ENCODE results near the gene CTSW.
A peak's percentile ranks its signal among the peaks of the same experiment; 100 is the strongest.

Gene CTSW

DNA sequence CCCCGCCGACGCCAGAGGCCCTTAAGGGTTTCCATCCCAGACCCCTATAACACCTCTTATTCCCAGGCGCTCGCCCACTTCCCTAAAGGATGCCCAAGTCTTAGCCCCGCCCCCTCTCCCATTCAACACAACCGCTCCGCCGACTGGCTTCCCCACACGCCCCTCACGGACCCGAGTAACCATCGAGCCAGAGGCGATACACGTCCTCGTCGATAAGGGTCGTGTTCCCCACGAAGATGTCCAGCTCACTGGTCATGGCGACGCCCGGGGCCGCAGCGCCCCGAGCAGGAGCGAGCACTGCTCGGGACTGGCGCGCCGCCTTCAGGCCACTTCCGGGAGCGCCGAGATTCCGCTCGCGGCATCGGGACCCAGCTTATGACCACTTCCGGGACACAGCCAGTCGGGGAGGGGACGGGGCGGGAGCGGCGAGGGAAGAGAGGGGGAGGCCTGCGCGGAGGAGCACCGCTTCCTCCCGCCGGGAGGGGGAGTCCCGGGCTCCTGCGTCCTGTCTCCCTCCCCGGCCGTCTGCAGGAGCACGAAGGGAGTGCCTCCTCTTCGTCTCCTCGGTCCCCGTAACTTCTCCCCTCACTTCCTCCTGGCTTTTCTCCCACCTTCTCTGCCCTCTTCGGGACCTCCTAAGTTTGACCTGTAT is 8.7 kb downstream of the CTSW start, which contains the start of gene FIBP:
Gene FIBP (minus strand): TSS at position 309 of the 652 bp plus-strand sequence. CDS start 53 bp downstream, at position 256.
- Histone ChIP-seq H3K9me2 (replicated peaks; ENCODE audit: insufficient read depth, low read length) (no peaks in the 10 kb centered on the region), H3K79me2 (ENCODE audit: insufficient read depth, low read length) (peaks cover 18% of the 10 kb centered on the region), H3K4me2 (ENCODE audit: low read depth, low read length, poor library complexity, severe bottlenecking) (peak within 1 kb of the TSS; percentile 93), H2AFZ (ENCODE audit: low read depth, low read length, severe bottlenecking) (peak within 1 kb of the TSS; percentile 49), H3F3A (ENCODE audit: insufficient read depth) (peaks cover 36% of the 10 kb centered on the region), H3K27ac (ENCODE audit: low read depth, low read length) (peak within 1 kb of the TSS; percentile 53), H3K36me3 (ENCODE audit: low read length) (no peaks in the 10 kb centered on the region), H3K9me3 (ENCODE audit: insufficient read depth, low read length) (no peaks in the 10 kb centered on the region), H3K9ac (ENCODE audit: low read length) (peak within 1 kb of the TSS; percentile 93), H4K20me1 (ENCODE audit: low read depth, low read length) (no peaks in the 10 kb centered on the region), H3K27me3 (ENCODE audit: low read length) (no peaks in the 10 kb centered on the region), H3K4me3 (ENCODE audit: insufficient read depth, low read length, poor library complexity, severe bottlenecking) (peak within 1 kb of the TSS; percentile 66)
- TF ChIP-seq, protein P1, sequence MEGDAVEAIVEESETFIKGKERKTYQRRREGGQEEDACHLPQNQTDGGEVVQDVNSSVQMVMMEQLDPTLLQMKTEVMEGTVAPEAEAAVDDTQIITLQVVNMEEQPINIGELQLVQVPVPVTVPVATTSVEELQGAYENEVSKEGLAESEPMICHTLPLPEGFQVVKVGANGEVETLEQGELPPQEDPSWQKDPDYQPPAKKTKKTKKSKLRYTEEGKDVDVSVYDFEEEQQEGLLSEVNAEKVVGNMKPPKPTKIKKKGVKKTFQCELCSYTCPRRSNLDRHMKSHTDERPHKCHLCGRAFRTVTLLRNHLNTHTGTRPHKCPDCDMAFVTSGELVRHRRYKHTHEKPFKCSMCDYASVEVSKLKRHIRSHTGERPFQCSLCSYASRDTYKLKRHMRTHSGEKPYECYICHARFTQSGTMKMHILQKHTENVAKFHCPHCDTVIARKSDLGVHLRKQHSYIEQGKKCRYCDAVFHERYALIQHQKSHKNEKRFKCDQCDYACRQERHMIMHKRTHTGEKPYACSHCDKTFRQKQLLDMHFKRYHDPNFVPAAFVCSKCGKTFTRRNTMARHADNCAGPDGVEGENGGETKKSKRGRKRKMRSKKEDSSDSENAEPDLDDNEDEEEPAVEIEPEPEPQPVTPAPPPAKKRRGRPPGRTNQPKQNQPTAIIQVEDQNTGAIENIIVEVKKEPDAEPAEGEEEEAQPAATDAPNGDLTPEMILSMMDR (IDR thresholded peaks at IDR 0.05; ENCODE audit: insufficient read depth, low read length, poor library complexity, severe bottlenecking) = peak; percentile 66
- TF ChIP-seq EZH2phosphoT487 (conservative IDR thresholded peaks at IDR 0.05; ENCODE audit: low read length) = no peak

DNA sequence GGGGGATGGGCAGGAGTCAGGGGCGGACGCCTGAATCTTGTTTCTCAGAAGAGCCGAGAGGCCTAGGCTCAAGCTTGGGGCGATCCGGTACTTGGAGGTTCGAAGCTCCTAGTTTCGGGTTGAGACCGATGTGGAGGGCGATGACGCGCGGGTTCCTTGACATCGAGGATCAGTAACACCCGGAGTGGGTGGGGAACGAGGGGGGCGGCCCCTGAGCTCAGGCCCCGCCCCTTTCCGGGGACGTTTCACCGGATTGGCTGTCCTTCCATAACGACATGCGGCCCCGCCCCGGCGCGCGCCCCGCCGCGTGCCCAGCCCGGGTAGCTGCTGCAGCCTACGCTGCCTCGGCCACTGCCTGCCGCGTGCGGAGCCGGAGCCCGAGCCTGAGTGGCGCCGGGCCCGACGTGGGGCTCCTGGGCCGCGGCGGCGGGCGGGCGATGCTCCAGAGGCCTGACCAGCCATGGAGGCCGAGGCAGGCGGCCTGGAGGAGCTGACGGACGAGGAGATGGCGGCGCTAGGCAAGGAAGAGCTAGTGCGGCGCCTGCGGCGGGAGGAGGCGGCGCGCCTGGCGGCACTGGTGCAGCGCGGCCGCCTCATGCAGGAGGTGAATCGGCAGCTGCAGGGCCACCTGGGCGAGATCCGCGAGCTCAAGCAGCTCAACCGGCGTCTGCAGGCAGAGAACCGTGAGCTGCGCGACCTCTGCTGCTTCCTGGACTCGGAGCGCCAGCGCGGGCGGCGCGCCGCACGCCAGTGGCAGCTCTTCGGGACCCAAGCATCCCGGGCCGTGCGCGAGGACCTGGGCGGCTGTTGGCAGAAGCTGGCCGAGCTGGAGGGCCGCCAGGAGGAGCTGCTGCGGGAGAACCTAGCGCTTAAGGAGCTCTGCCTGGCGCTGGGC is 10.9 kb downstream of the CTSW start, which contains the start of gene CCDC85B:
Gene CCDC85B (plus strand): TSS at position 350 of the 895 bp plus-strand sequence. CDS start 111 bp downstream, at position 461.
- peak within 1 kb of the TSS; percentile 85 for H3K4me3 ChIP-seq (ENCODE audit: insufficient read depth, low read length, poor library complexity, severe bottlenecking)
- peak within 1 kb of the TSS; percentile 49 for H2AFZ ChIP-seq (ENCODE audit: low read depth, low read length, severe bottlenecking)
- peak within 1 kb of the TSS; percentile 93 for H3K4me2 ChIP-seq (ENCODE audit: low read depth, low read length, poor library complexity, severe bottlenecking)
- TF ChIP-seq, protein P1 (IDR thresholded peaks at IDR 0.05; ENCODE audit: insufficient read depth, low read length, poor library complexity, severe bottlenecking) = no peak
- no peak for TF ChIP-seq EZH2phosphoT487 (conservative IDR thresholded peaks at IDR 0.05; ENCODE audit: low read length)
- peak within 1 kb of the TSS; percentile 77 for H3K27ac ChIP-seq (ENCODE audit: low read depth, low read length)
- no peaks in the 10 kb centered on the region for H3K9me2 ChIP-seq (replicated peaks; ENCODE audit: insufficient read depth, low read length)
- H3K9me3 ChIP-seq (ENCODE audit: insufficient read depth, low read length) = no peaks in the 10 kb centered on the region
- no peaks in the 10 kb centered on the region for H4K20me1 ChIP-seq (ENCODE audit: low read depth, low read length)
- peaks cover 38% of the 10 kb centered on the region for H3F3A ChIP-seq (ENCODE audit: insufficient read depth)
- H3K36me3 ChIP-seq (ENCODE audit: low read length) = no peaks in the 10 kb centered on the region
- H3K27me3 ChIP-seq (ENCODE audit: low read length) = no peaks in the 10 kb centered on the region
- H3K79me2 ChIP-seq (ENCODE audit: insufficient read depth, low read length) = peaks cover 18% of the 10 kb centered on the region
- peak within 1 kb of the TSS; percentile 93 for H3K9ac ChIP-seq (ENCODE audit: low read length)

DNA sequence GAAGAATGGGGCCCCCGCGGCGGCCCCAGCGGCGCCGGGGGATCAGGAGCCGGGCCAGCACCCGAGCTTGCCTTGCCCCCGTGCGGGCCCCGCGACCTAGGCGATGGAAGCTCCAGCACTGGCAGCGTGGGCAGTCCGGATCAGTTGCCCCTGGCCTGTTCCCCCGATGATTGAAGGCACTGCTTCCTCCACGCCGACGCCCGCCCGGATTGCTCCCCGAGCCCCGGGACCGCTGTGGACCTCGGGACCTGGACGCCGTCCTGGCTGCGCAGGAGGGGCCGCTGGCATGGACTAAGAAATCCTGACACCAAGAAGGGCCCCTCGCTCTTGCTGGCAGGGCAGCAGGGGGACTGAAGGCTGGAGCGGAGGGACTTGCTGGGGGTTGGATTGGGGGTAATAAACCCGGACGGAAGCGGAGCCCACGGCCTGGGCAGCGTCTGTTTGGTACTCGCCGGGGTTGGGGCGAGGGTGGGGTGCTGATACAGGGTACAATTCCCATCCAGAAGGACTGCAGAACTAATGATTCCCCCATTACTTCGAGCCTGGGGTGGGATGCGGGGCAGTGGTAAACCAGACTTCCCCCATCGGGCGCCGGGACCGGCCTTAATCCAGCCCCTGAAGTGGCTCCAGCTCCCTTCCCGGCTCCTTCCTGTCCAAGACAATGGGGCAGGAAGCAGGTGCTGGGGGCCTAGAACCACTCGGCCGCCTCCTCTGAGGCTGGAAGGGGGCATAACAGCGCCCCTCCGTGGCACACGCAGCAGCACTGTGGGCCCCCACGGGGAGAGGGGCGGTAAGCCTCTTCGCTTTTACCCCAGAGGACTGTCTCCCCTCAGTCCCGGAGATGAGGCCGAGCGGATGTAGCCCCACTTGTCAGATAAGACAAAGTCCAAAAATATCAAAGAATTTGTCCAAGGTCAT is 11.8 kb downstream of the CTSW start:
- Histone ChIP-seq H4K20me1 (ENCODE audit: low read depth, low read length) (no peaks in the 10 kb centered on the region), H3K27me3 (ENCODE audit: low read length) (no peaks in the 10 kb centered on the region), H3K9me2 (replicated peaks; ENCODE audit: insufficient read depth, low read length) (no peaks in the 10 kb centered on the region), H3K27ac (ENCODE audit: low read depth, low read length) (peak overlapping the region; percentile 77), H3K36me3 (ENCODE audit: low read length) (no peaks in the 10 kb centered on the region), H2AFZ (ENCODE audit: low read depth, low read length, severe bottlenecking) (no peak overlapping the region), H3F3A (ENCODE audit: insufficient read depth) (peaks cover 34% of the 10 kb centered on the region), H3K9me3 (ENCODE audit: insufficient read depth, low read length) (no peaks in the 10 kb centered on the region), H3K9ac (ENCODE audit: low read length) (peak overlapping the region; percentile 93), H3K79me2 (ENCODE audit: insufficient read depth, low read length) (peaks cover 18% of the 10 kb centered on the region), H3K4me3 (ENCODE audit: insufficient read depth, low read length, poor library complexity, severe bottlenecking) (peak overlapping the region; percentile 85), H3K4me2 (ENCODE audit: low read depth, low read length, poor library complexity, severe bottlenecking) (peak overlapping the region; percentile 93)
- no peak for TF ChIP-seq EZH2phosphoT487 (conservative IDR thresholded peaks at IDR 0.05; ENCODE audit: low read length)
- TF ChIP-seq, protein P1 (IDR thresholded peaks at IDR 0.05; ENCODE audit: insufficient read depth, low read length, poor library complexity, severe bottlenecking) = peak; percentile 49

All from SU-DHL-6 (cell line).